ENCODE data around the gene KANK2.

- TF ChIP-seq TAF1 (IDR thresholded peaks at IDR 0.05; ENCODE audit: borderline replicate concordance, insufficient read depth, low read length): no peak
- no peak for TF ChIP-seq REST (IDR thresholded peaks at IDR 0.05; ENCODE audit: insufficient read depth in 1 of 2, low read depth in 2 of 2, low read length in 2 of 2)
These were observed 35.2 kb upstream of the KANK2 start for GRCh38 chr19:11232555-11232954.
